Fibroblast of skin of right quadriceps (primary cell): Measurements from ENCODE around the gene CYP4F11.
"Not testable (repeated sequence)": the region's sequence is repeated elsewhere in the genome, so short reads cannot be mapped to it uniquely, and the experiment has no call there.

Experiments
- DNase-seq: peaks from one replicate; pipeline ENCODE4 v3.0.0-alpha.2; 2013

CYP4F11 gene

DNA sequence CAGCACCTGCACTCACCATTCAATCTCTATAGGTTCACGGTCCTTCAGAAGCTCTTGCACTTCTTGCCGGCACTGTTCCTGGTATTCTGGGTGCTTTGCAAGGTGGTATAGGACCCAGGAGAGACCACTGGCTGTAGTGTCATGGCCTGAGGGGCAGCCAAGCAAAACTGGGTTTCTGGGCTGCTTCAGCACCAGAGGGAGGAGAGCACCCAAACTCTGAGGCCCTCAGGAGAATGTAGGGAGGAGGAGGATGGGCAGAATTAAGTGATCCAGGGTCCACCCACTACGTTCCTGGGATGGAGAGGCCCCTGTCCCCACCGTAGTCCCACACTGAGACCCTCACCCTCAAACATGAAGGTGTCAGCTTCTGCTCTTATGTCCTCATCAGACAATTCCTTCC, 12.3 kb downstream of the CYP4F11 start:
- DNase-seq: no peak

DNA sequence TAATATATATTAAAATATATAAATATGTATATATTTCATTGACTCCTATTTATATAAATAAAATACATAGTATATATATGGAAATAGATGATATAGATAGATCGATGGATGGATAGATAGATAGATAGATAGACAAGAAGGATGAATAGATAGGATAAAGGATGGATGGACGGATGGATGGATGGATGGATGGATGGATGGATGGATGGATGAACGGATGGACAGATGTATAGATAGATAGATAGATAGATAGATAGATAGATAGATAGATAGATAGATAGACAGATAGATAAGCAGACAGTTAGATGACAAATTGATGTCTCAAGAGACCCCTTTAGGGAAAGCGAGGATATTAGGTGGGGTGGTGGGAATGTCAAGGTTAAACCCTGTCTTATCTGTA, 15.1 kb downstream of the CYP4F11 start:
- no peak for DNase-seq

GRCh38 chr19:15915109-15915508, 19.2 kb downstream of the CYP4F11 start:
- no peak for DNase-seq

DNA sequence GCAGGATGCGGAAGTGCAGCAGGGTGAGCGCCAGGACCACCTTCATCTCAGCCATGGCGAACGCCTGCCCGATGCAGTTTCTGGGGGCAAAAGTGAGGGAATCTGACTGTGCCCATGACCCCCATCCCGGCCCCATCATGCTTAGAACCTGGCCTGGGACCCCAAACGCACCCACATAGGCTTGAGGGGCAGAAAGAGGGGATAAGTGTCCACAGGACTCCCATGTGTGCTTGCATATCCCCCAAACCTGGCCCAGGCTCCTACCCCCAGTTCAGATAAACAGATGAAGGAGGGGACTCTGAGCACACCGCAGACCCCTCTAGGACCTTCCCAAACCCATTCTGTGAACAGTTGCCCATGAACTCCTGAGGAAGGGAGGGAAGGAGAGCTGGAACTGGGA, 20.5 kb downstream of the CYP4F11 start:
- no peak for DNase-seq

- no peak for DNase-seq
These were observed 20.9 kb downstream of the CYP4F11 start for GRCh38 chr19:15913384-15913783.

DNA sequence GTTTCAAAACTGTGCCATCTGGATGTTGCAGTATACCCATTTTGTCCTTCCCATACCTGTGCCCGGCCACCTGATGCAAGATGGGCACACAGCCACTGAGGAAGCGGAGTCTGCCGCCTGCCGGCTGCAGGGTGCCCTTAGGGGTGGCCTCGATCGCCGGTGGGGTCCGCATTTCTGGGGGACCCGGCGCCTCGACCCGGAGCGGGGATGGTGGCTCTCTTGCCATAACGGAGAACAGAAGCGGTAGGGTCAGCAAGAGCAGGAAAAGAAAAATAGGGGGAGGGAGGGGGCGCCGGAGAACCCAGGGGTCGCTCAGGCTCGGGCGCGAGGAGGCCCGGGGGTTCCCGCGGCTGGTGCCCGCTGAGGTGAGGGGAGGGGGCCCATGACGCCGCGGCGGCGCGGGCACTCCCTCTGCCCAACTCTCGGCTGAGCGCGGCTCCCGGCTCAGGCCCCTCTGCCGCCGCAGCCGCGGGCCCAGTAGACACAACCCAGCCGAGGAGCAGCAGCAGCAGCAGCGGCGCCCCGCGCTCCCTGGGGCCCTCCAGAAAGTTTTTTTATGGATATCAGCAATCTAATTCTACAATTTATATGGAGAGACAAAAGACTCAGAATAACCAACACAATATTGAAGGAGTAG, 22.6 kb downstream of the CYP4F11 start:
- no peak for DNase-seq

- no peak for DNase-seq
These were observed 29.3 kb downstream of the CYP4F11 start for GRCh38 chr19:15905026-15905425.

DNA sequence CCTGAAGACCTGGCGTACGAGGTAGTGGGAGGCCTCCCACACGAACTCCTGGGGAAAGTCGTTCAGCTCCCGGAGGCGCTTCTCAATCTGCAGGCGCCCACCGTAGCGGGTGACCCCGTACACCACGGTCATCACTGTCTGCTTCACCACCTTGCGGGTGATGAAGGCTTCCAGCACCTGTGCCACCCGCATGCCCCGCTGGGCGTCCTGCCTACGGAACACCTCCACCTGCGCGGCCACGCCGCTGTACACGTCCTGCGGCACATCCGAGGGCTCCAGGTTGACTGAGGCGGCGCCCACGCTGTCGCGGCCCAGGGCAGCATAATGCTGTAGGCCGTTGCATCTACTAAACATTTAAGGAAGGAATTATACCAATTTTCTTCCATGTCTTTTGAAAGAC, 31.4 kb downstream of the CYP4F11 start:
- DNase-seq: not testable (repeated sequence)

- DNase-seq: no peak
These were observed 32.1 kb downstream of the CYP4F11 start for GRCh38 chr19:15902254-15902653.

DNA sequence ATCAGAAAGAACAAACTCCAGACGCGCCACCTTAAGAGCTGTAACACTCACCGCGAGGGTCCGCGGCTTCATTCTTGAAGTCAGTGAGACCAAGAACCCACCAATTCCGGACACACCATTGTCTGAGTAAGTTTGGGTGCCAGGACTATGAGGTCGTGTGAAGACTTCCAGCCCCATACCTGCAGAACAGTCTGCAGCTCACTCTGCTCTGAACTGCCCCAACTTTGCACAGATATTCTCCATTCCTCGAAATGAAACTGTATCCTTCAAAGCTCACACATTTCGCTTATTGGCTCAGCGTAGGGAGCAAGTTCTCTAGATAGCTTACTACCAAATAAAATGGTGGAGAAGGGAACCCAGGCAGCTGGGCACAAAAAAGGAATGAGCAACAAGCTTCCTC, 33.8 kb downstream of the CYP4F11 start:
- DNase-seq: no peak

- not testable (repeated sequence) for DNase-seq
These were observed 34.3 kb downstream of the CYP4F11 start for GRCh38 chr19:15900032-15900431.

- not testable (repeated sequence) for DNase-seq
These were observed 34.8 kb downstream of the CYP4F11 start for GRCh38 chr19:15899561-15899960.

DNA sequence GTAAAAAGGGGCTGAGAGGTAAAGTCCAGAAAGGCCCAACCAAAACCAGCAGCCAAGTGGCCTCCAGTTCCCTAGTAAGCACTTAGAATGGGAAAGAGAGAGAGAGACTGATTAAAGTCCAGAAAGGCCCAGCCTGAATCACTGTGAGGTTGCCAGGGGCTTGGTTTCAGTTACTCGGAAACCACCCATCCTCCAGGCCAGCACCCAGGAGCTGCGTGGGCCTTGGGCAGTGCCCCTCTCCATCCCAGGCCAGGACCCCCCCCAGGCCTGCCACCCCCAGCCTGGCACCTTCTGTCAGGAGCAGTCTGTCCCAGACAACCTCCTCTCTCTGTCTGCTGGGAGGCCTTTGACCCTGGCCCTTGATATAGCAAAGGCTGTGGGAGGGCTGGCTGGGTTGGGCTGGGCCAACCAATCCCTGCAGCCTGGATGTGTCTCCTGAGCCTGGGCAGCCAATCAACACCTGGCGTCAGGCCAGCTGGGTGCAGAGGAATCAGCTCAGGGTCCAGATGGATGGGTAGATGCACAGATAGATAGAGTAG, 36.5 kb downstream of the CYP4F11 start, which contains the start of gene CYP4F2:
CYP4F2 (minus strand) TSS at position 337 of the 539 bp plus-strand sequence. CDS start 463 bp downstream, outside the sequence.
- no peak for DNase-seq

DNA sequence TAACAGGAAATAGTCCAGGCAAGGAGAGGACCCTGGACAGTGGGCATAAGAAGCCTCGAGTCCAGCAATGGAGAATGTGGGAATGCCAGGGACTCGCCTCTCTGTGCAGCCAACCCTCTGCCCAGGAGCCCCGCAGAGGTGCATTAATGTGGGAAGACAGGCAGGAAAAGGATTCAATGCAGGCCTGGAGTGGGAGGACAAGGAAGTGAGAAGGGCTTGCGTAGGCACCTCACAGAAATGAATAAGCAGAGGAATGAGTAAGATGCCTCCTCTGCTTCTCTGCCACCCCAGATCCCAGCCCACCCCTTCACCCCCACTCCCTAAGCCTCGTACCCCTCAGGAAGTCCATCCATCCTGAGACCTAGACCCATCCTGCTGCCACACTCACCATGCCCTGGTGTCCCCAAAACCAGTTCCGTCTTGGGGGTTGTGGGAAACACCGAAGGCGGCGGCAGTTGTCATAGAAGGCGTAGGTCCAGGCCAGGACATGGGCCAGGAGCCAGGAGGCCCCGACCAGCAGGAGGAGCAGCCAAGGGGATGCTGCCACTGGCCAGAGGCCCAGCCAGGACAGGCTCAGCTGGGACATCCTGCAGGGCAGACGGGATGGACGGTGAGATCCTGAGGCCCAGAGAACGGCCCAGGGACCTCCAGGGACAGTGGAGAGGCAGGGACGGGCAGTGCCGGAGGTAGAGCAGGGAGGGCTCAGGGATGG, 37.1 kb downstream of the CYP4F11 start:
- DNase-seq: no peak

DNA sequence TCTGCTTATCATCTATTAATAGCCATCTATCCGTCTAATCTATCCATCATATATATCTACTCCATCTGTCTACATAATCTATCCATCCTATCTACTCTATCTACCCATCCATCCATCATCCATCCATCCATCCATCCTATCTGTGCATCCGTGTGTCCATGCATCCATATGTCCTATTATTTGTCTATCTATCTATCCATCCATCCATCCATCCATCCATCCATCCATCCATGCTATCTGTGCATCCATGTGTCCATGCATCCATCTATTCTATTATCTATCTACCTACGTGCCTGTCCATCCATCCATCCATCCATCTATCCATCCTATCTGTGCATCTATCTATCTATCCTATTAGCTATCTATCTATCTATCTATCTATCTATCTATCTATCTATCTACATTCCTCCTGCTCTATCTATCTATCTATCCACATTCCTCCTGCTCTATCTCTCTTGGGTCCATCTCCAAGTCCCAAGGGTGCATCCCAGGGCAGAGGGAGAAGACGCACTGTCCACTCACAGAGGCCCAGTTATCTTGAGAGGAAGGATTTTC, 38.4 kb downstream of the CYP4F11 start:
- DNase-seq: no peak

- no peak for DNase-seq
These were observed 40.0 kb downstream of the CYP4F11 start for GRCh38 chr19:15894359-15894758.

GRCh38 chr19:15893477-15893876, 40.9 kb downstream of the CYP4F11 start:
- no peak for DNase-seq

- DNase-seq: no peak
These were observed 42.3 kb downstream of the CYP4F11 start for GRCh38 chr19:15892012-15892411.

DNA sequence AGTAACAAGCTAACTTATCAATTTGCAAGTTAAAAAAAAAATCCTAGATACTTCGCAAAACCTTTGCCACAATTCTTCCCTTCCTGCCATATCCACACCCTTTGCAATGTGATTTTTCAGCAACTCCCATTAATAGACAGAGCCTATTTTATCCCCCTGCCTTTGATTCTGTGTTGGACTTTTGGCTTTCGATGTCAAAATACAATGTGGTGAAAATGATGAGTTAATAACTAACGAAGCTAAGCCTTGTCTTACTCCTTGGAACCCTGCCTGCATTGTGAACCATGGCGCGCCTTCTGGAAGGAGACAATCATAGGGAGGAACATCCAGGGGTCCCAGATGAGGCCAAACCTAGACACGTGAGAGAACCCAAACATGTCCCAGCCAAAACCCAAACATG, 42.9 kb downstream of the CYP4F11 start:
- no peak for DNase-seq

- not testable (repeated sequence) for DNase-seq
These were observed 45.0 kb downstream of the CYP4F11 start for GRCh38 chr19:15889339-15889738.

- no peak for DNase-seq
These were observed 48.4 kb downstream of the CYP4F11 start for GRCh38 chr19:15885919-15886318.

DNA sequence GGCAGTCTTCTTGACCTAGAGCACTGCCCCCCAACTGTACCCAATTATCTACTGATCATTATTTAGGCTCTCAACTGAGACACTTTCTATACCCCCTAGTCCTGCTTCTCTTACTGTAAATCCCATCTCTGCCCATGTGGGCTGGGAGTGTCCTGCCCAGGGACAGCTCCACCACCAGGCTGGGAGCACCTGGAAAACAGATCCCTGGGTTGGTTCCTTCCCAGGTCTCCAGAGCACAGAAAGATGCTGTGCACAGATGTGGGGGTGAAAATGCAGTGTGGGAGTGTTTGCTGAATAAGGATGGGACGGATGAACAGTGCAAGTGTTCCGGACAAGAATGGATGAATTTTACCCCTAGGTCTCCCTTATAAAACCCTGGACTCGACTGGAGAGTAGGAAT, 49.2 kb downstream of the CYP4F11 start:
- DNase-seq: no peak

DNA sequence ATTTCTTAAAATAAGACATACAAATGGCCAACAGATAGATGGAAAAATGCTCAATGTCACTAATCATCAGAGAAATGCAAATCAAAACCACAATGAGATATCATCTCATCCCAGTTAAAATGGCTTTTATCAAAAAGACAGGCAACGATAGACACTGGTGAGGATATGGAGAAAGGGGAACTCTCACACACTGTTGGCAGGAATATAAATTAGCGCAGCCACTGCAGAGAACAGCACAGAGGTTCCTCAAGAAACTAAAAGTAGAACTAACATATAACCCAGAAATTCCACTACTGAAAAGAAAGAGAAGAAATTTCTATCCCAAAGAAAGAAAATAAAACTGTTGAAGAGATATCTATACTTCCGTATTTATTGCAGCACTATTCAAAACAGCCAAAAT, 51.0 kb downstream of the CYP4F11 start:
- not testable (repeated sequence) for DNase-seq
